GM18526 (cell line): Measurements from ENCODE around the gene ZBTB39.

ENCODE experiments used
- POLR2A ChIP-seq: IDR thresholded peaks from 3 replicates; pipeline ENCODE4 v1.6.1; 2011; ENCODE audit not compliant: insufficient read length; ENCODE audit errors: extremely low read depth

Gene ZBTB39

GRCh38 chr12:57011438-57012424 is 5.4 kb upstream of the ZBTB39 start:
- no peak for TF ChIP-seq POLR2A

GRCh38 chr12:57010627-57011247 is 4.4 kb upstream of the ZBTB39 start:
- TF ChIP-seq POLR2A, result no peak

- TF ChIP-seq POLR2A, result no peak
These were observed 3.7 kb upstream of the ZBTB39 start for GRCh38 chr12:57009949-57010626.

- TF ChIP-seq POLR2A, result no peak
These were observed 1.8 kb upstream of the ZBTB39 start for GRCh38 chr12:57008178-57008577.

- TF ChIP-seq POLR2A, result no peak
These were observed 596 bp upstream of the ZBTB39 start for GRCh38 chr12:57006809-57007475.

GRCh38 chr12:57004651-57005050 is 1.7 kb downstream of the ZBTB39 start:
- TF ChIP-seq POLR2A, result no peak

GRCh38 chr12:57003395-57003794 is 3.0 kb downstream of the ZBTB39 start:
- TF ChIP-seq POLR2A, result no peak

- TF ChIP-seq POLR2A, result no peak
These were observed 4.9 kb downstream of the ZBTB39 start for GRCh38 chr12:57001448-57001906.

- TF ChIP-seq POLR2A, result no peak
These were observed 6.0 kb downstream of the ZBTB39 start for GRCh38 chr12:57000393-57000792.

GRCh38 chr12:56999456-56999855 is 6.9 kb downstream of the ZBTB39 start:
- no peak for TF ChIP-seq POLR2A

GRCh38 chr12:56998981-56999380 is 7.4 kb downstream of the ZBTB39 start:
- TF ChIP-seq POLR2A, result no peak

- no peak for TF ChIP-seq POLR2A
These were observed 8.0 kb downstream of the ZBTB39 start for GRCh38 chr12:56998316-56998715.

GRCh38 chr12:56996793-56997545 is 9.4 kb downstream of the ZBTB39 start:
- TF ChIP-seq POLR2A, result no peak

- no peak for TF ChIP-seq POLR2A
These were observed 10.3 kb downstream of the ZBTB39 start for GRCh38 chr12:56995930-56996496.
